Peyer's patch (tissue), 4 donors: ENCODE data around the gene TMC1. TPM values are rescaled to one million over a fixed set of nuclear protein-coding genes. Genes with fewer than 3 reads are reported as not detected.
"Not testable (repeated sequence)": the region's sequence is repeated elsewhere in the genome, so short reads cannot be mapped to it uniquely, and the experiment has no call there.

Source experiments
- DNase-seq, 3 donors: peaks; one replicate each; pipeline ENCODE4 v3.0.0-alpha.2; 2017 to 2019
- H3K27ac ChIP-seq, 4 donors: fragments of 200-600 bp; sonication (generic); one replicate each; pipeline ENCODE4 v1.5.1; 2016 to 2019
- H3K27me3 ChIP-seq, 2 donors: fragments of 200-600 bp; sonication (generic); one replicate each; pipeline ENCODE4 v1.5.1; 2019
- H3K36me3 ChIP-seq, 3 donors: fragments of 200-600 bp; sonication (generic); one replicate each; pipeline ENCODE4 v1.5.1; 2016 to 2019
- H3K4me1 ChIP-seq, 4 donors: fragments of 200-600 bp; sonication (generic); one replicate each; pipeline ENCODE4 v1.5.1; 2016 to 2019
- H3K4me3 ChIP-seq, 4 donors: fragments of 200-600 bp; sonication (generic); 1 replicate in 3 of 4; 2 replicates in 1 of 4; pipeline ENCODE4 v1.5.1; 2016 to 2019; ENCODE audit warnings: mild to moderate bottlenecking in 1 of 4
- H3K9me3 ChIP-seq, 4 donors: fragments of 200-600 bp; sonication (generic); one replicate each; pipeline ENCODE4 v1.5.1; 2016 to 2019; ENCODE audit warnings: mild to moderate bottlenecking in 1 of 4
- POLR2A ChIP-seq, 2 donors: fragments of 450-650 bp; IDR thresholded peaks; one replicate each; pipeline ENCODE4 v1.5.1; 2017; ENCODE audit warnings: antibody characterized with exemption in 2 of 2, mild to moderate bottlenecking in 2 of 2, moderate library complexity in 2 of 2
- total RNA-seq, 4 donors: library from RNA; depleted of rRNA; stranded (reverse); fragments of >200 nt; gene quantifications; one replicate each; pipeline ENCODE4 v1.1.0, GENCODE V29; 2016
- TF ChIP-seq, protein P1 (sequence below), 6 experiments: fragments of 450-650 bp in 4 of 6; fragments of 200-600 bp in 2 of 6; sonication (generic) in 1 of 6; IDR thresholded peaks; one replicate each; pipeline ENCODE4 v1.5.1; 2017 to 2019; ENCODE audit warnings: antibody characterized with exemption in 6 of 6, mild to moderate bottlenecking in 3 of 6, moderate library complexity in 1 of 6

The TMC1 gene
- total RNA-seq, 4 donors from 2014 or later, result not detected

DNA sequence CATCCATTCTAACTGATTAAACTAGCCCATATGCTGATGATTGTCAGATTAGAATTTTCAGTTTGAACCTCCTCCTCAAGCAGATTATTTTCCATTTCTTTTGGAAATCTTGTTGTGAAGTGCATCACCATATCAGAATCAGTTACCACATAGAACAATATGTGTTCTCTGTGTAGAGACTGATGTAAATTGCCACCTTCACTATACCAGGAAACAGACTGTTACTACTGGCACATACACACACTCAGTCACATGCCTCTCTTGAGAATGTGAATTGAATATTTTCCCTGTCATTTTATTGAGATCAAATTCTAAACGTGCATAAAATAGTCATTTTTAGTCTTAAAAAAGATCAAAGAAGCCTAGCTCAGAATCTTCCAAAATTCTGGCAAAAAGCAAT, 270.0 kb downstream of the TMC1 start:
- Histone ChIP-seq H3K4me3 (no peak overlapping the region), H3K27me3 (no peaks in the 10 kb centered on the region), H3K27ac (no peak overlapping the region), H3K36me3 (no peaks in the 10 kb centered on the region), H3K4me1 (no peaks in the 10 kb centered on the region), H3K9me3 (no peaks in the 10 kb centered on the region)
- DNase-seq, result no peak
- no peak for TF ChIP-seq POLR2A (IDR thresholded peaks at IDR 0.05)

GRCh38 chr9:72794946-72795345, 273.5 kb downstream of the TMC1 start:
- H3K9me3 ChIP-seq, result no peaks in the 10 kb centered on the region
- no peak overlapping the region for H3K27ac ChIP-seq
- DNase-seq, result no peak
- H3K4me1 ChIP-seq, result no peaks in the 10 kb centered on the region
- H3K36me3 ChIP-seq, result no peaks in the 10 kb centered on the region
- no peaks in the 10 kb centered on the region for H3K27me3 ChIP-seq
- TF ChIP-seq, protein P1, sequence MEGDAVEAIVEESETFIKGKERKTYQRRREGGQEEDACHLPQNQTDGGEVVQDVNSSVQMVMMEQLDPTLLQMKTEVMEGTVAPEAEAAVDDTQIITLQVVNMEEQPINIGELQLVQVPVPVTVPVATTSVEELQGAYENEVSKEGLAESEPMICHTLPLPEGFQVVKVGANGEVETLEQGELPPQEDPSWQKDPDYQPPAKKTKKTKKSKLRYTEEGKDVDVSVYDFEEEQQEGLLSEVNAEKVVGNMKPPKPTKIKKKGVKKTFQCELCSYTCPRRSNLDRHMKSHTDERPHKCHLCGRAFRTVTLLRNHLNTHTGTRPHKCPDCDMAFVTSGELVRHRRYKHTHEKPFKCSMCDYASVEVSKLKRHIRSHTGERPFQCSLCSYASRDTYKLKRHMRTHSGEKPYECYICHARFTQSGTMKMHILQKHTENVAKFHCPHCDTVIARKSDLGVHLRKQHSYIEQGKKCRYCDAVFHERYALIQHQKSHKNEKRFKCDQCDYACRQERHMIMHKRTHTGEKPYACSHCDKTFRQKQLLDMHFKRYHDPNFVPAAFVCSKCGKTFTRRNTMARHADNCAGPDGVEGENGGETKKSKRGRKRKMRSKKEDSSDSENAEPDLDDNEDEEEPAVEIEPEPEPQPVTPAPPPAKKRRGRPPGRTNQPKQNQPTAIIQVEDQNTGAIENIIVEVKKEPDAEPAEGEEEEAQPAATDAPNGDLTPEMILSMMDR (IDR thresholded peaks at IDR 0.05), result no peak
- TF ChIP-seq POLR2A (IDR thresholded peaks at IDR 0.05), result no peak
- no peak overlapping the region for H3K4me3 ChIP-seq

- TF ChIP-seq POLR2A (IDR thresholded peaks at IDR 0.05), result no peak
- TF ChIP-seq, protein P1 (IDR thresholded peaks at IDR 0.05), result no peak
- no peaks in the 10 kb centered on the region for H3K36me3 ChIP-seq
- no peak overlapping the region for H3K4me3 ChIP-seq
- H3K4me1 ChIP-seq, result no peaks in the 10 kb centered on the region
- no peaks in the 10 kb centered on the region for H3K9me3 ChIP-seq
- DNase-seq, result no peak
- H3K27ac ChIP-seq, result no peak overlapping the region
- H3K27me3 ChIP-seq, result no peaks in the 10 kb centered on the region
Observed at GRCh38 chr9:72800328-72800994, 279.1 kb downstream of the TMC1 start.

DNA sequence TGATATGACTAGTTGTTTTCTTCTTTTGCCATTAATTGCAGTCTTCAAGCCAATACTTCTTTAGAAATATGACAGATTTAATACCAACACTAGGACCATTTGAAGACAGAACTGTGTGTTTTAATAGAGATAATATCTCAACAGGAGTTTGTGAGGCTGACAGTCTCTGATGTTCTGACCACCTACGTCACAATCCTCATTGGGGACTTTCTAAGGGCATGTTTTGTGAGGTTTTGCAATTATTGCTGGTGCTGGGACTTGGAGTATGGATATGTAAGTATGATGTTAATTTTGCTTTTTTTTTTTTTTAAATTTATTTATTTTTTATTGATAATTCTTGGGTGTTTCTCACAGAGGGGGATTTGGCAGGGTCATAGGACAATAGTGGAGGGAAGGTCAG, 283.8 kb downstream of the TMC1 start:
- no peak for DNase-seq
- H3K27me3 ChIP-seq, result no peaks in the 10 kb centered on the region
- no peak overlapping the region for H3K27ac ChIP-seq
- H3K36me3 ChIP-seq, result no peaks in the 10 kb centered on the region
- H3K4me1 ChIP-seq, result no peaks in the 10 kb centered on the region
- TF ChIP-seq POLR2A (IDR thresholded peaks at IDR 0.05), result no peak
- TF ChIP-seq, protein P1 (IDR thresholded peaks at IDR 0.05), result no peak
- H3K9me3 ChIP-seq, result no peaks in the 10 kb centered on the region
- no peak overlapping the region for H3K4me3 ChIP-seq

DNA sequence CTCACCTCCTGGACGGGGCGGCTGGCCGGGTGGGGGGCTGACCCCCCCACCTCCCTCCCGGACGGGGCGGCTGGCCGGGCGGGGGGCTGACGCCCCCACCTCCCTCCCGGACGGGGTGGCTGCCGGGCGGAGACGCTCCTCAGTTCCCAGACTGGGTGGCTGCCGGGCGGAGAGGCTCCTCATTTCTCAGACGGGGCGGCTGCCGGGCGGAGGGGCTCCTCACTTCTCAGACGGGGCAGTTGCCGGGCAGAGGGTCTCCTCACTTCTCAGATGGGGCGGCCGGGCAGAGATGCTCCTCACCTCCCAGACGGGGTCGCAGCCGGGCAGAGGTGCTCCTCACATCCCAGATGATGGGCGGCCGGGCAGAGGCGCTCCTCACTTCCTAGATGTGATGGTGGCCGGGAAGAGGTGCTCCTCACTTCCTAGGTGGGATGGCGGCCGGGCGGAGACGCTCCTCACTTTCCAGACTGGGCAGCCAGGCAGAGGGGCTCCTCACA, 285.0 kb downstream of the TMC1 start:
- H3K4me1 ChIP-seq, H3K4me3 ChIP-seq, H3K27me3 ChIP-seq, H3K9me3 ChIP-seq, DNase-seq, H3K27ac ChIP-seq, H3K36me3 ChIP-seq: not testable (repeated sequence)

GRCh38 chr9:72807765-72808445, 286.5 kb downstream of the TMC1 start:
- no peak overlapping the region for H3K27ac ChIP-seq
- H3K36me3 ChIP-seq, result peaks cover 0 to 5% (median 0%) of the 10 kb centered on the region in 3 donors
- no peaks in the 10 kb centered on the region for H3K9me3 ChIP-seq
- H3K4me3 ChIP-seq, result no peak overlapping the region
- no peaks in the 10 kb centered on the region for H3K27me3 ChIP-seq
- DNase-seq, result no peak
- H3K4me1 ChIP-seq, result no peaks in the 10 kb centered on the region
- TF ChIP-seq POLR2A (IDR thresholded peaks at IDR 0.05), result no peak
- TF ChIP-seq, protein P1 (IDR thresholded peaks at IDR 0.05), result no peak
